Endodermal cell (in vitro differentiated cells): ENCODE data around the gene HIF1A. TPM values are rescaled to one million over a fixed set of nuclear protein-coding genes. Genes with fewer than 3 reads are reported as not detected.

ENCODE experiments used
- DNase-seq: peaks from one replicate; pipeline ENCODE4 v3.0.0-alpha.2; 2017
- H3K27ac ChIP-seq: 2 replicates; pipeline ENCODE4 v1.5.1; 2013; ENCODE audit warnings: mild to moderate bottlenecking, low read depth, low read length, moderate library complexity
- H3K27me3 ChIP-seq: 2 replicates; pipeline ENCODE4 v1.6.1; 2013; ENCODE audit warnings: mild to moderate bottlenecking, low read length, moderate library complexity; ENCODE audit not compliant: insufficient read depth, control insufficient read depth, poor library complexity, severe bottlenecking
- H3K36me3 ChIP-seq: 2 replicates; pipeline ENCODE4 v1.7.0; 2013; ENCODE audit warnings: mild to moderate bottlenecking, low read length, moderate library complexity; ENCODE audit not compliant: control insufficient read depth, insufficient read depth
- H3K4me1 ChIP-seq: one replicate; pipeline ENCODE4 v1.7.0; 2013; ENCODE audit warnings: low read length; ENCODE audit not compliant: control insufficient read depth, insufficient read depth
- H3K4me3 ChIP-seq: 2 replicates; pipeline ENCODE4 v1.5.1; 2013; ENCODE audit warnings: mild to moderate bottlenecking, low read length, moderate library complexity
- H3K9ac ChIP-seq: 2 replicates; pipeline ENCODE4 v1.6.1; 2013; ENCODE audit warnings: mild to moderate bottlenecking, low read length, moderate library complexity; ENCODE audit not compliant: poor library complexity, severe bottlenecking; ENCODE audit errors: extremely low read depth
- H3K9me3 ChIP-seq: 2 replicates; pipeline ENCODE4 v1.6.1; 2013; ENCODE audit warnings: mild to moderate bottlenecking, low read length, moderate library complexity; ENCODE audit not compliant: control insufficient read depth
- H3K27ac Mint-ChIP-seq: 2 replicates; pipeline ENCODE4 v1.8.0; 2020; ENCODE audit warnings: mixed read lengths
- H3K27me3 Mint-ChIP-seq: 2 replicates; pipeline ENCODE4 v1.8.0; 2021; ENCODE audit warnings: mild to moderate bottlenecking, mixed read lengths; ENCODE audit not compliant: insufficient read depth
- H3K36me3 Mint-ChIP-seq: 2 replicates; pipeline ENCODE4 v1.8.0; 2020; ENCODE audit warnings: low read depth, mixed read lengths
- H3K4me1 Mint-ChIP-seq: 2 replicates; pipeline ENCODE4 v1.8.0; 2020; ENCODE audit warnings: mixed read lengths
- H3K4me3 Mint-ChIP-seq: 2 replicates; pipeline ENCODE4 v1.8.0; 2020; ENCODE audit warnings: mild to moderate bottlenecking, moderate library complexity, mixed read lengths
- H3K9me3 Mint-ChIP-seq: 2 replicates; pipeline ENCODE4 v1.8.0; 2020; ENCODE audit warnings: mild to moderate bottlenecking, mixed read lengths
- CTCF ChIP-seq: fragments of 200-600 bp; sonication (generic); conservative IDR thresholded peaks from 2 replicates; pipeline ENCODE4 v1.5.0; 2021; ENCODE audit warnings: antibody characterized with exemption, mild to moderate bottlenecking
- WGBS, 2 experiments: methylation state at CpG; one replicate each; pipeline versions ENCODE4 v1.1.5 to v1.1.7; 2013; ENCODE audit warnings: missing lambda C conversion rate in 2 of 2, mixed read lengths in 1 of 2; ENCODE audit not compliant: insufficient coverage in 1 of 2, insufficient read length in 1 of 2; 5-methylcytosine and 5-hydroxymethylcytosine counted together
- total RNA-seq, 2 donors: library from RNA; stranded (reverse); fragmentation: NEBNext Ultra II Directional in 1 of 2; extraction: Animal tissue kit (Norgen Biotek cat#: 25700) in 1 of 2; gene quantifications; 2 replicates in 1 of 2; 3 replicates in 1 of 2; pipeline ENCODE4 v1.2.1, GENCODE V29; 2021

HIF1A gene
- total RNA-seq, 2 donors from 2014 or later = 201 to 227 TPM

GRCh38 chr14:61737915-61738314 lies 42.6 kb downstream of the HIF1A start:
- DNase-seq = no peak
- H3K27ac Mint-ChIP-seq = no peak overlapping the region
- TF ChIP-seq CTCF = no peak

GRCh38 chr14:61739133-61739532 lies 43.8 kb downstream of the HIF1A start:
- no peaks in the 10 kb centered on the region for H3K9me3 Mint-ChIP-seq

More at GRCh38 chr14:61737915-61738314, 42.6 kb downstream of the HIF1A start:
- no peaks in the 10 kb centered on the region for H3K4me1 ChIP-seq
- peaks cover 97% of the 10 kb centered on the region for H3K36me3 ChIP-seq
- H3K4me3 ChIP-seq = no peak overlapping the region
- no peaks in the 10 kb centered on the region for H3K9me3 ChIP-seq
- H3K27me3 ChIP-seq = no peaks in the 10 kb centered on the region
- H3K27ac ChIP-seq = no peak overlapping the region
- Mint-ChIP-seq H3K36me3 (peaks cover 80% of the 10 kb centered on the region), H3K4me1 (no peaks in the 10 kb centered on the region), H3K27me3 (no peaks in the 10 kb centered on the region), H3K9me3 (no peaks in the 10 kb centered on the region), H3K4me3 (no peak overlapping the region)
- no peak overlapping the region for H3K9ac ChIP-seq
- WGBS, 2 experiments = 97 to 100% methylated on average over 3 to 5 of the region's 5 CpGs

GRCh38 chr14:61742371-61742770 lies 47.1 kb downstream of the HIF1A start:
- Histone ChIP-seq H3K9me3 (no peaks in the 10 kb centered on the region), H3K4me3 (no peak overlapping the region), H3K4me1 (no peaks in the 10 kb centered on the region), H3K9ac (no peak overlapping the region), H3K27ac (no peak overlapping the region), H3K36me3 (peaks cover 98% of the 10 kb centered on the region), H3K27me3 (no peaks in the 10 kb centered on the region)
- Mint-ChIP-seq H3K4me1 (no peaks in the 10 kb centered on the region), H3K27me3 (no peaks in the 10 kb centered on the region), H3K27ac (no peak overlapping the region), H3K9me3 (no peaks in the 10 kb centered on the region), H3K36me3 (peaks cover 73% of the 10 kb centered on the region), H3K4me3 (no peak overlapping the region)
- WGBS, 2 experiments = 93 to 96% methylated on average over 6 of the region's 6 CpGs
- no peak for DNase-seq
- no peak for TF ChIP-seq CTCF

More at GRCh38 chr14:61739133-61739532, 43.8 kb downstream of the HIF1A start:
- Mint-ChIP-seq H3K4me3 (no peak overlapping the region), H3K27ac (no peak overlapping the region), H3K36me3 (peaks cover 77% of the 10 kb centered on the region), H3K27me3 (no peaks in the 10 kb centered on the region), H3K4me1 (no peaks in the 10 kb centered on the region)
- DNase-seq = no peak
- TF ChIP-seq CTCF = no peak
- H3K27ac ChIP-seq = no peak overlapping the region
- H3K9ac ChIP-seq = no peak overlapping the region
- H3K4me1 ChIP-seq = no peaks in the 10 kb centered on the region
- H3K9me3 ChIP-seq = no peaks in the 10 kb centered on the region
- peaks cover 98% of the 10 kb centered on the region for H3K36me3 ChIP-seq
- H3K27me3 ChIP-seq = no peaks in the 10 kb centered on the region
- H3K4me3 ChIP-seq = no peak overlapping the region
